ENCODE measurements around the gene STT3B.
"Not testable (repeated sequence)": the region's sequence is repeated elsewhere in the genome, so short reads cannot be mapped to it uniquely, and the experiment has no call there.

STT3B gene

GRCh38 chr3:31532587-31533168, at the start of gene STT3B:
TSS of gene STT3B (plus strand) at chr3:31532925. CDS start at chr3:31532999, 74 bp downstream.
- peak; percentile 76 for DNase-seq

GRCh38 chr3:31483776-31484175, 48.9 kb upstream of the STT3B start:
- no peak for DNase-seq

- no peak for DNase-seq
Observed at GRCh38 chr3:31485196-31485595, 47.5 kb upstream of the STT3B start.

DNA sequence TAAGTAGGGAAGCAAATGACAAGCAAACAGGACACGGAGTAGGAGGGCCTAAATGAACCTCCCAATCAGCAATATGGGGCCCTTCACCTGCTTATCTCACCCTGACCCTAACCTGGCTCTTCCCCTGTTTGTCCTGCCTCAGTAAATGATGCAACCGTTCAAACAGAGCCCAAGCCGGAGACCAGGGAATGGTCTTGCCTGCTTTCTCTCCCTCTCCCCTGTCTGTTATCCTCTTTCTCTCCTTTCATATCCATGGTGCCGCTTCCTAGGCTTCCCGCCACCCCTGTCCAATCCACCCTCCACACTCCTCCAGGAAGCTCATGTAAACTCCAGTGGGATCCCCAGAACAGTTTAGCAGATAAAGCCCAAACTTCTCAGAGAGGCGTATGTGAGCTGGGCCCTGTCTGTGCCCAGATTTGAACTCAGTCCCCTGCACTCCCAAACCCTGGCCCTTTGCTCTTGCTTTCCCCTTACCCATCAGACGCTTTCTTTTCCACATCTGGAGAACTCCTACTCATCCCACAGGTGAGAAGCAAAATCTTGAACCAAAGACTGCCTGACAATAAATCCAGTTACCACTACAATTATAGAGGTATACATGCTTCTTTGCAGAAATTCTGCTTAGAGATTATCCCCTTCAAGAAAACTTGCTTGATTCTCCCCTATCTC, 45.7 kb upstream of the STT3B start:
- DNase-seq, result no peak

DNA sequence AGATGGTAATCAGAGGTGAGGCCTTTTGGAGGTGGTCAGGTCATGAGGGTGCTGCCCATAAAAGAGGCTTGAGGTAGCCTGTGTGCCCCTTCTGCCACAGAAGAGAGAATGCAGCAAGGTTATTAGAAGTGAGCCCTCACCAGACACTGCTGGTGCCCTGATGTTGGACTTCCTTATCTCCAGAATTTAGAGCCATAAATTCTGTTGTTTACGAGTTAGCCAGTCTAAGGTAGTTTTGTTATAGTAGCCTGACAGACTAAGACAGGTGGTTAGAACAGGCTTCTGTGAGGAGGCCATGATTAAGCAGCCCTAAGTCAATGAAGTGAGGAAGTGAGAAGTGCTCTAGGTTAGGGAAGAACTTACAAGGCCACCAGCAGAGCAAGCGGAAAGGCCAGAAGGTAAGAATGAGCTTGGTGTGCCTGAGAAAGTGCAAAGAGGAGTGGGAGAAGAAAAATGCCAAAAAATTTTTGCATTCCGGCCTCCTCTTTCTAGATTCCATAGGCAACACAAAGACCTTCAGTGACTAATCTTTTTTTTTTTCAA, 44.2 kb upstream of the STT3B start:
- no peak for DNase-seq

GRCh38 chr3:31490502-31490901, 42.2 kb upstream of the STT3B start:
- no peak for DNase-seq

DNA sequence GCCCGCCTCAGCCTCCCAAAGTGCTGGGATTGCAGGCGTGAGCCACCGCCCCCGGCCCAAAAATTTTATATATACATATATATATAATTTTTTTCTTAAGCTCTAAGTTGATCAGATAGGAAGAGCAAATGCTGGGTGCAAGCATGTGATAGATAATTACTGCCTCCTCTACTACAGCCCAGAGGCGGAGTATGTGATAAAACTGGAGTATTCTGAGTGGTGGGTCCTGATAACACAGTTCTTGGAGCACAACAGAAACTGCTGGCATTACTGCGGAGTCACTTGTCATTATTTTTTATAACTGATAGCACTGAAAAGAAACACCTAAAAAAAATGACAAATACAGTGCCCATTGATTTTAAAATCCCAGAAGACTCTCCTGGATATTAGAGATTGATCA, 41.1 kb upstream of the STT3B start:
- DNase-seq, result no peak

DNA sequence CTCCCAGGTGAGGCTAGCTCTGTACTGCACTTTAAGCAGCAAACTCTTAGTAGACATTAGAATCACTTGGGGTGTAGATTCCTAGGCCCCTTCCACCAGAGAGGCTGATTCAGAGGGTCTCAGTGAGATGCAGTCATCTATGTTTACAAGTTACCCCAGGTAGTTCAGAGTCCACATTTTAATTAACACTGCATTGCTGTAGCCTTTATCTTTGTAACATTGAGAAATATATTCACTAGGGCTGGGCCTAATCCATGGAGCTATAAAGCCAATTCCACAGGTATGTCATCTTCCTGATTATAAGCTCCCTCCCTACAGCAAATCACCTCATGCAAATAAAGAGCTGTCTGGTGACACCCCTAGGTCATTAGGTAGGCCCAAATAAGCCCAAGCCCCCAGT, 39.6 kb upstream of the STT3B start:
- no peak for DNase-seq

DNA sequence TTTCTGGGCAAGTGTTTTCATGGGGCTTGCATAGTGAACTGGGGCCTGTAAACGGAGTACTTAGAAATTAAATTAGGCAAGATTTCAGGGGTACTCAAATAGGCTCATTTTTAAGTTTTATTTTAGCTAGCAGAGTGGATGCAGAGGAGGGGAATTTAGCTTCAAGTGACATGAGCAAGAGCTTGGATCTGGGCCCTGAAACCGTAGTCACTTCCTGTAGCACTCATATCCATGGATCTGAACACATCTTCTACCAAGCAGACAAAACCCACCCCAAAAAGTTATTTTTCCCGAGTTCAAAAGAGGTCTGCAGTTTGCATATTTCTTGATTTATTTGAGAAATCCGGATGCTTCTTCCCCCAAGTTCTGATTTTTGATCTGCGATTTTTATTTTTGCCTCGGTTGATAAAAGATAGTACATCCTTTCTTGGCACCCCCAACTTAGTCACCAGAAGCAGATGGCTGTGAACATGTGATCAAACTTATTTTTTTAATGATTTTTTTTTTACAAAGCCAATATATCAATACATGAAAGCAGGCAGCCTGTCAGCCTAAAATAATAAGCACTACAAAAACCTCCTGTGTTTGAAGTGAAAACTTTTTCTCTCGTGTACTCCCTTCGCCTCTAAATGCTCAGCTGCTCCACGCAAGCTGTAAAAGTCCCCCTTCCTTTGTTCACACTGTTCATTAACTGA, 36.6 kb upstream of the STT3B start:
- DNase-seq, result no peak

DNA sequence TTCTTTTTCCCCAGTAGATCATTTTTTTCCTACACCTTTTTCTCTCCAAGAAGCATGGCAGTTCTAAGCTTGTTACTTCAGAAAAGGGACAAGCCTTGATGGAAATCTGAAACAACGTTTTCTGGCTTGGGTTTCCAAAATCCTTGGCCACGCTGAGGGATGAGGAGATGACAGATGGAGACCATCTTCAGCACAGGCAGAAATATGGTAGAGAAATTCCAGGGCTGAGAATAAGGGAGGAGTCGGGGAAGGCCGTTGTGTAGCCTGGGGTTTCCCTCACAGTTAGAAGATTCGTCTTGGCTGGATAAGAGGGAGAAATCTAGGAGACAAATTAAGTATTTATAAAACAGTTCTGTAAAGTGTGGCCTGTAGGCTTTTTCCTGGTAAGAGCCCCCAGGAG, 33.9 kb upstream of the STT3B start:
- no peak for DNase-seq

DNA sequence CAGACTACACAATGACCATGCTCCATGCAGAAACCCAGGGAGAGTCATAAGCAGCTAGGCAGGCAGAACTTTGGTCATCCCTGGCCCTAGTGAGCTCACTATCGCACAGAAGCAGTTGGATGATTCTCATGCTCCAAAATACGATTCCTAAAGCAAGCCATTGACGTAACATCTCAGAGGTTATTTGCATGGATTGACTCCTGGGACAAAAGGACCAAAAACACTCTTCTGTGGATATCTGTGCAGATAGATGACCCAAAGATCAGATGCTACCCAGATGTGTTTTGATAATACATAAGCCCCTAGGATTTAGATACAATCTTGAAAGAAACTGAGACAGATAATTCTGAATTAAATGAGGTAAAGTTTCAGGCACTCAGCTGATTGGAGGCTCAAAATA, 33.4 kb upstream of the STT3B start:
- DNase-seq, result no peak

- DNase-seq, result no peak
Observed at GRCh38 chr3:31502803-31503221, 29.9 kb upstream of the STT3B start.

DNA sequence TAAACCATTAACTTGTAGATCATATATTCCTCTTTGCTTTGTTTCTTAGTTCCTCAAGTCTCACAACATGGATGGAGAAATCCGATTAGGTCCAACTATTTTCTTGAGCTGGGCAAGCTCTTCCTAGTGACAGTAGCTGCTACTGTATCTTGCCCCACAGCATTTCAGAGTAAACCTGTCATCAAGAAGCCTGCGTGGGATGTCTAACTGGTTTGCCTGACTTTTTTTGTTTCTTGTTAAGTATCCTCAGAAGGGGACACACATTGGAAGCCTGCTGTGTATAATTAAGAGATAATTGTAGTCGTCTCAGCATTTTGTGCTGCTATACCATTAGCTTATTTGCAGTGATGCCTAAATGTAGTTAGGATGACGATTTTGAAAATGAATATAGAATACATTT, 29.3 kb upstream of the STT3B start:
- no peak for DNase-seq

GRCh38 chr3:31504230-31504629, 28.5 kb upstream of the STT3B start:
- no peak for DNase-seq

DNA sequence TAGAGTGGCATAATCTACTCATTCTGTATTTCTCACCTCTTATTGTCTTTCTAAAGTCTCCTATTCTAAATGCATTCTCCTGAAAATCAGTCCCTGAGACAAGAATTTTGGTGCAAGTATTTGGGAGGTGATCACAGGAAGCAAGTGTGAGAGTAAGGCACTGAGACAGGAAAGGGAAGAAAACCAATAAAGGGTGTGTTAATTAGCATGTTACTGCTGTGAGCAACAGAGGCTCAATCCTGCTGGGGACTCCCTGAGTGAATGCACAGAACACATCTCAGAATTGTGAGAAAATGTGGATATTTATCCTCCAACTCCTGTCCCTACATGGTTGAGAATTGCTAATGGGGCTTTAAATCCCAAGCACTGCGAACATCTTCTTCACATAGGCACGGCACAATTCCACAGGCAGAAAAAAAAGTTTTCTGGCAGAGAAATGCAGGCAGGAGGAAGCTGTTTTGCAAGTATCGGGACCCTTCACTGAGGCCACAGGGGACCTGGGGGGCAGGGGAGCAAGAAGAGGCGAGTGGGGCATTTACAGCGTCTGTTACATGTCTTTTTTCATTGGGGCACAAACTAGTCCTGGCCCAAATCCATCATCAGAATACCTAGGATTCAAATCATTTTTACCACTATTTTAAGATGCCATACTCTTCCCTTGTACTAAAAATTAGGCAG, 27.2 kb upstream of the STT3B start:
- DNase-seq, result no peak

DNA sequence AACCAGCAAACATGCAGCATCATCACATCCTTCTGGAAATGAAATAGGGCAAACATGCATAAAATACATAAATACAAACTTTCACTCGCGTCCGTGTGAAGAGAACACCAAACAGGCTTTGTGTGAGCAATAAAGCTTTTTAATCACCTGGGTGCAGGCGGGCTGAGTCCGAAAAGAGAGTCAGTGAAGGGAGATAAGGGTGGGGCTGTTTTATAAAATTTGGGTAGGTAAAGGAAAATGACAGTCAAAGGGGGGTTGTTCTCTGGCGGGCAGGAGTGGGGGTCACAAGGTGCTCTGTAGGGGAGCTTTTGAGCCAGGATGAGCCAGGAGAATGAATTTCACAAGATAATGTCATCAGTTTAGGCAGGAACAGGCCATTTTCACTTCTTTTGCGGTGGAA, 26.2 kb upstream of the STT3B start:
- not testable (repeated sequence) for DNase-seq

DNA sequence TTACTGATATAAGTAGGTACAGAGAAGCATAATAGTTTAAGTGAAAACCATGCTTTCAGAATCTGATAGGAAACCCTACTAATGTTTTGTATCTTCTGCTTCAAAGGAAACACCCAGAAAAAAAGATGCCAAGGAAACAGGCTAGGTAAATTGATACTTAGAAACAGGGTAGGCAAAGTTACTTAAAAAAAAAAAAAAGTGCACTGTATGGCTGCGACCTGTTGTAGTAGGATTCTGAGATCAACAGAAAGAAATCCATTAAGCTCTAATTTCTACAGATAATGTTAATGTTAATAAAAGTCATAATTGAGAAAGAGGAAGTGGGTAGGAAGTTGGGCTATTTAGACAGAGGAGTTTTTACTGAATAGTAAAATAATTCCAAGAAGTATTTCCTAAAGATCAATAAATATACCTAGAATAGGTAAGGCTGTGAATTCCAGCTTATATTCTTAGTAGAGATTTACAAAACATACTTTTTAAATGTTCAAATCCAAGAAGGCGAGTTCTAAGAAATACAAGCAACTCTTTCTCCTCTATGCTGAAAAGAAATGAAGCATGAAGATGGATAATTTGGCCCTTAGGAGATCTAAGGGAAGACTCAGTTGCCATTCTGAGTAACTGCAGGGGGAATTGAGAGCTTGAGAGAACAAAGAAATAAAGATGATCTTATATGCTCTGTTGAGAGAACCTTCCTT, 24.1 kb upstream of the STT3B start:
- no peak for DNase-seq

DNA sequence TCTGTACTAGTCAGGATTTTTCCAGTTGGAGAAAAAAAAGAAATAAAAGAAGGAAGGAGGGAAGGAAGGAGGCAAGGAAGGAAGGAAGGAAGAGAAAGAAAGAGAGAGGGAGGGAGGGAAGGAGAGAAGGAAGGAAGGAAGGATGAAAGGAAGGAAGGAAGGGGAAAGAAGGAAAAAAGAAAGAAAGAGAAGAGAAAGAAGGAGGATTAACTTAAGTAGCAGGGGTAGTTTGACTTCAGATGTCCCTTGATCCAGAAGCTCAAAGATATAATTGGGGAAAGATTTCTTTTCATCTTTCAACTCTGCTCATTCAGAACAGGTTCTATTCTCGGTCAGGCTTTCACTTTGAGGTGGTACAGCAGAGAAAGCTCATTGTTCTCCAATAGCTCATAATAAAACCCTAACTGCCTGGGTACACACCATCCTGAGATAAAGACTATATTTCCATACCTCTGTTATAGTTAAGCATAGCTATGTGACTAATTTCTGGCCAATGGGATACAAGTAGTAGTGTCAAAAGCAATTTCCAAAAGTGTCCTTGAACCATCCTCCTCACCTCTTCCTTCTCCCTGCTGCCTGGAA, 23.5 kb upstream of the STT3B start:
- DNase-seq, result no peak

DNA sequence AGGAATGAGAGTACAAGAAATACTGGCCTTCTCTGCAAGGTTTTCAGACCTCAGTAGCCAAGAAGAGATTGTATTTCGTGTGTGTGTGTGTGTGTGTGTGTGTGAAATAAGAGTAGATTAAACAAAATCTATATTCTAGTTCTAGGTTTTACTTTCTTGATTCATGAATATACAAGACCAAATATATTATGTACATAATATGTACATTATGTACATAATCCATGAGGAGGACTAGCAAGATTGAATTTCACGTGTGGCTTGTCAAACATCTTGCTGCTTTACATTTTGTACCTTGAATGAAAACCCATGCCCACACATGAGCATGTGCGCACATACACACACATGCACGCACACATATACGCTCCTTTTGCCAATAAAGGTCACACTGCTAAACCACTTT, 18.2 kb upstream of the STT3B start:
- no peak for DNase-seq

DNA sequence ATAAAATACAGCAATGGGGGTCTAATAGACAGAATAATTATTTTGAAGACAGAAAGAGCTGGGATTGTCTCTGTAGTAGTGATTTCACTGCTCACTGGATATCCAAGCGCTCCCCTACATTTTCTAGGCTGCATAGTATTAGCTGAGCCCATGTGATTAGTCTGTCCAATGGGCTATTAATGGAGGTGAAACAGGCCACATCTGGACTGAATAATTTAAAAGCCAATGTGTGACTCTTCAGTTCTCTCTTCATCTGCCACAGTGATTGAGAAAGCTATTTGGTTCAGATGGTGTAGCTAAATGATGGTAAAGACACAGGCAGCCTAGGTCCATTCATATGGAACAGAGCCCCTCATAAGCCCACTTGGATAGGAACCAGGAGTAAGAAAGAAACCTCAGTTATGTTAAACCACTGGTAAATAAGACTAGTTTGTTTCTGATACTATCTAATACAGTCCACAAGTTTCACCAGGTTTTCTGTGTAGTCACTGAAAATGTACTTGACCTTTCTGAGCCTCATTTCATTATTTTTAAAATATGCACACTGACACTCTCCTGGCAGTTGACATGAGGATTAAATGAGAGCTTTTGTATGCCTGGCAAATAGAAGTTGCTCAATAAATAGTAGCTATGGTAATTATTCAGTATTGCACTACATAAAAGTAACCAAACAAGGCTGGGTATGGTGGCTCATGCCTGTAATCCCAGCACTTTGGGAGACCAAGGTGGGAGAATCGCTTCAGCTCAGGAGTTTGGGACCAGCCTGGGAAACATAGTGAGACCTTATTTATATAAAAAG, 17.0 kb upstream of the STT3B start:
- DNase-seq, result no peak

- DNase-seq, result no peak
Observed at GRCh38 chr3:31516757-31517156, 16.0 kb upstream of the STT3B start.

DNA sequence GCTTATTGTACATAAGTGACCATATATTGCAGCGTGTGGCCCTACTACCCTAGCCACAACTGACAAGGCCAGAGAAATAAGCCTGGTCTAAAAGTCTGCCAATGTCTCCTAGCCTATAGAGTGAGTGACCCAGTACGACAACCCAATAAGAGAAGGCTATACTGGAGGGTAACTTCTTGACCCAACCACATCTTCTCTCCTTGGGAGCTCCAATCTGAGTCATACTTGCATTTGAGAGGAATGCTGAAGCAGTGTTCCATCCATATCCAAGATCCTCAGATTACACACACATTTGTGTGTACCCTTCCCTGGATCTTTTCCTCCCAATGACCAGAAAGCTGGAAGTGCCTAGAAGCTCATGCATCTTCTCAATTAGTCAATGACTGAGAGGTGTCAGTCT, 11.3 kb upstream of the STT3B start:
- no peak for DNase-seq
